HuH-7 (cell line): Measurements from ENCODE around the gene SLC26A11.
"Not testable (repeated sequence)": the region's sequence is repeated elsewhere in the genome, so short reads cannot be mapped to it uniquely, and the experiment has no call there.

Experiments used
- DNase-seq: peaks from one replicate; pipeline ENCODE4 v3.0.0; 2011; ENCODE audit warnings: low spot score

Gene SLC26A11

DNA sequence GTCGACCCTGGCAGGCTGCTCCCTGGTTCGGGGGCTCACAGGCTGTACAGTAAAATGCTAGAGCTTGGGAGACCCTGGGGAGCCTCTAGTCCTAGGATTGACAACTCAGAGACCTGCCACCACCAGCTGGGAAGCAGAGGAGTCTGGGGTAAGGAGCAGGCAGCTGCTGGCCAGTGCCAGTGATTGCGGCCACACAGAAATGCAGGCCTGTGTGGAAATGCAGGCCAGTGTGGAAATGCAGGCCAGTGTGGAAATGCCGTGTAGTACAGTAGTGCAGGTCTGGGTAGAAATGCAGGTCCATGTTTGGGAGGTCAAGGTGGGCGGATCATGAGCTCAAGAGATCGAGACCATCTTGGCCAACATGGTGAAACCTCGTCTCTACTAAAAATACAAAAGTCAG is 23.6 kb upstream of the SLC26A11 start:
- no peak for DNase-seq

DNA sequence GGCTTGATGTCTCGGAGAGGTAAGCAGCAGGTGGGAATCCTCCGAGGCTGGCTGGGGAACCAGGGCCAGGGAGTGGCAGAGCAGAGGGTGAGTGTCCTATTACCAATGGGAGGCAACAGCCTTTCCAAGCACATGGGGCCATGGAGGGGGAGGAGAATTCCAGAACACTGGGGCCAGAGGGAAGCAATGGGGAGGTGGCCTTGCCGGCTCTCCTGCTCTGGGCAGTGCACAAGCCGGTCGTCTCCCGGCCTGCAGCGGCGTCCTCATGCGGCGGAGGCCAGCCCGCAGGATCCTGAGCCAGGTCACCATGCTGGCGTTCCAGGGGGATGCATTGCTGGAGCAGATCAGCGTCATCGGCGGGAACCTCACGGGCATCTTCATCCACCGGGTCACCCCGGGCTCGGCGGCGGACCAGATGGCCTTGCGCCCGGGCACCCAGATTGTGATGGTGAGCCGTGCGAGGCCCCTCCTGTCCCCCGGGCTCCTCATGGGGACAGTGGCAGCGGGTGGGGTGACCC is 22.0 kb upstream of the SLC26A11 start:
- DNase-seq, result no peak

DNA sequence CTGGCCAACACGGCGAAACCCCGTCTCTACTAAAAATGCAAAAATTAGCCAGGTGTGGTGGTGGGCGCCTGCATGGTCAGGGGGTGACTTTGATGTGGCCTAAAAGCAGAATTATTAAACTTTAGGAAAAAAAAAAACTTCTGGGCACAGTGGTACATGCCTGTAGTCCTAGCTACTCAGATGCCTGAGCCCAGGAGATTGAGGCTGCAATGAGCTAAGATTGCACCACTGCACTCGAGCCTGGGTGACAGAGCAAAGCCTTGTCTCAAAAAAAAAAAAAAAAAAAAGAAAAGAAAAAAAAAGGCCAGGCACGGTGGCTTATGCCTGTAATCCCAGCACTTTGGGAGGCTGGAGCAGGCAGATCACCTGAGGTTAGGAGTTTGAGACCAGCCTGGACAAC is 20.9 kb upstream of the SLC26A11 start:
- not testable (repeated sequence) for DNase-seq

DNA sequence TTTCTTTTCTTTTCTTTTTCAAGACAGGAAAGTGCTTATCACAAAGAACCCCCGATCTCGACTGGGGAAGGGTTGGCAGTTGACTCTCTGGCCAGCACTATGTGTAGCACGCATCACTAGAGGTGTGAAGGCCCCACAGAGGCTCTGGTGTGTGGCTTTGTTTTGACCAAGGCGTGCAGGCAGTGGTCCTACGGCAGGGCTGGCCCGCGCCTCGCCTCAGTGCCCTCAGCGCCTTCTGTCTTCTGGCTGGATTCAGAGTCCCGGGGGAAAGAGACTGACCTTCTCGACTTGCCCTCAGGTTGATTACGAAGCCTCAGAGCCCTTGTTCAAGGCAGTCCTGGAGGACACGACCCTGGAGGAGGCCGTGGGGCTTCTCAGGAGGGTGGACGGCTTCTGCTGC is 18.8 kb upstream of the SLC26A11 start:
- no peak for DNase-seq

DNA sequence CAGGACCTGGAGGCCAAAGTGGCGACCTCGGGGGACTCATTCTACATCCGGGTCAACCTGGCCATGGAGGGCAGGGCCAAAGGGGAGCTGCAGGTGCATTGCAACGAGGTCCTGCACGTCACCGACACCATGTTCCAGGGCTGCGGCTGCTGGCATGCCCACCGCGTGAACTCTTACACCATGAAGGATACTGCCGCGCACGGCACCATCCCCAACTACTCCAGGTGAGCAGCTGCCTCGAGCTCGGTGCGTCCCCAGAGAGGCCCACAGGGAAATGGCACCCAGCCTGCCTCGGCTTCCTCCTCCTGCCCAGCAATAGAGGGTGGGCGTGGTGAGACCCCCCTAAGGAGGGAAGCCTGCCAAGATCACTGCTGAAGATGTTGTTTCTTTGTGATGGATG is 18.0 kb upstream of the SLC26A11 start:
- DNase-seq, result no peak

DNA sequence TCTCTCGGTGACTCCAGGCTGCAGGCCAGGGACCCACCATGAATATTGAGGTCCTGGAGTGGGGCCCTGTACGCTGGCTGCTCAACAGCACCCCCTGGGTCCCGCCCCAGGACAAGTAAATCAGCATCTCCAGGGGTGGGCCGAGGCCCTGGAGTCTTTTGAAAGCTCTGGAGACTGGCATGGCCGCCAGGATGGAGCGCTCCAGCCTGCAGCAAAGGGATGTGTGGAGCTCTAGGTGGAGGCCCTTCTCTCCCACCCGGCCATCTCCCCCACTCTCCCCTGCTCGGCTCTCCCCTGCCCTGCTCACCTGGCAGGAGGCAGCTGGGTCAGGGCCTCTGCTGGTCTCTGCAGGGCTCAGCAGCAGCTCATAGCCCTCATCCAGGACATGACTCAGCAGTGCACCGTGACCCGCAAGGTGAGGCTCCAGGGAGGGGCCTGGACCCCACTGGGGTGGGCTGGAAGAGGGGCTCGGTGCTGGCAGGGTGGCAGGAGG is 16.7 kb upstream of the SLC26A11 start:
- DNase-seq, result no peak

DNA sequence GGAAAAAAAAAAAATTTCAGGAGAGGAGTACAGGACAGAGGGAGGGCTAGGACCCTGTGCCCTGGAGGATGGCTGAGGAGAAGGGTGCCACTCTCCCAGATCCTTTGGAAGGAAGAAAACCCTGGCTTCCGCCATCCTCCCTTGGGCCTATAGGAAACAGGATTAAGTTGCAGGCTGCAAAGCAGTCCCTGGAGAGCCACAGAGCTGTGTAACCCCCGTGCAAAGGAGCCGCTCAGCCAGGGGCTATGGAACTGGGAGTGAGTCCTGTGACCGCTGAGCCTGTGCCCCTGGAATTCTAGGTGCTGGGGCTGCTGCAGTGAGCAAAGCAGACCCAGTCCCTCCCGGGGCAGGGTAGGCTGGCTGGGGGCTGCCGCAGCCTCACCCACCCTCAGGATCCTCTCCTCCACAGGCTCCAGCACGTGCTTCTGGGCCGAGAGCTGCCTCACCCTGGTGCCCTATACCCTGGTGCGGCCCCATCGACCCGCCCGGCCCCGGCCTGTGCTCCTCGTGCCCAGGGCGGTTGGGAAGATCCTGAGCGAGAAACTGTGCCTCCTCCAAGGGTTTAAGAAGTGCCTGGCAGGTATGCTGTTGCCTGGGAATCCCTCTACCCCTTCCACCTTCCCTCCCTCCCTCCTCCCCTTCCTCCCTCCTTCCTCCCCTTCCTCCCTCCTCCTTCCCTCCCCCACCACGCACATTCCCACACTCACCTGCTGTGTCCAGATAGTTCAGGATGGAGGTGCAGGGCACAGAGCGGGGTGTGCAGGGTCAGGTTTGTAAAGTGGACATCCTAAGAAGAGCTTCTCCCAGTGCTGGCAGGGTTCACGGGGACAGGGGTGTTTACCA is 15.4 kb upstream of the SLC26A11 start:
- DNase-seq, result no peak

DNA sequence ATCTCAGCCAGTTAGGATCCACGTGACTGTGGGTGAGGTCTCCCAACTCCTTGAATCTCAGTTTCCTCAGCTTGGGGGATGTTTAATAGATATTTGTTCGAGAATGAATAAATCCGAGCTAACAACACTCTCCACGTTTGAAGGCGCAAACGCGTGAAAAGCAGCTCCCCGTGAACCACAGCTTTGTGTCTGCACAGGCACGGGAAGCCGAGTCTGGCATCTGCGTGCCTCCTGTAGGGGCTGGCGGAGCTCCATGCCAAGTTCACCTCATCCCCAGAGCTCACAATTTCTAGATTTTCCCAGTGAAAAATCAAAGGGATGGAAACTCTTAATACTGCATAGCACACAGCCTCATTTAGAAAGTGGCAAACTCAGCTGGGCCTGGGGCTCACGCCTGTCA is 14.4 kb upstream of the SLC26A11 start:
- DNase-seq, result no peak

DNA sequence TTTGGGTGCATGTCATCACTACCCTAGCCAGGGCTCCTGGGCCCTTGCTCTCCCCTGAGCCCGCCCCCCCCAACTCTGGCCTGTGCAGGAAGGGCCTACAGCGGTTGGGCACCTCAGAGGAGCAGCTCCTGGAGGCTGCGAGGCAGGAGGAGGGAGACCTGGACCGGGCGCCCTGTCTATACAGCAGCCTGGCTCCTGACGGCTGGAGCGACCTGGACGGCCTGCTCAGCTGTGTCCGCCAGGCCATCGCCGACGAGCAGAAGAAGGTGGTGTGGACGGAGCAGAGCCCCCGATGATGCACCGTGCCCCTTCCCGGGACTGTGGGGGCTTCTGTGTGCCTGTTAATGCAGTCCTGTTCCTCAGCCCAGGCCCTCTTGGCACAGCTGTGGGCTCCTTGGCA is 12.2 kb upstream of the SLC26A11 start:
- DNase-seq, result no peak

DNA sequence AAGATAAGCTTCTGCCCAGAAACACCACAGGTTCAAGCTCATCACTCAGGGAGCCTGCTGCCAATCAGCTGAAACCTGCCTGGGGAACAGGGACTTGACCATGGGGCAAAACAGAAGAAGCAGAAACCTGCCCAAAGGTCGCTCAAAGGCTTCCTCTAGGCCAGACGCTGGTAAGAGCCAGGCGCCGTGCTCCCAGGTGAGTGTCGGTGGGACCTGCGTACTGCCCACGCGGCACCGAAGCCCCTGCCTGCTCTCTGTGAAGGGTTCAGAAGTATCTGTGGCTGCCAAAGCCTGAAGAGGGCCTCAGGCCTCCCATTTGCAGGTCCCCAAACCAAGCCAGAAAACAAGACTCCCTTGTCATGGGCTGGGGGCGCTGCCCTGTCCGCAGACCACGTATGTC is 10.5 kb upstream of the SLC26A11 start:
- no peak for DNase-seq

DNA sequence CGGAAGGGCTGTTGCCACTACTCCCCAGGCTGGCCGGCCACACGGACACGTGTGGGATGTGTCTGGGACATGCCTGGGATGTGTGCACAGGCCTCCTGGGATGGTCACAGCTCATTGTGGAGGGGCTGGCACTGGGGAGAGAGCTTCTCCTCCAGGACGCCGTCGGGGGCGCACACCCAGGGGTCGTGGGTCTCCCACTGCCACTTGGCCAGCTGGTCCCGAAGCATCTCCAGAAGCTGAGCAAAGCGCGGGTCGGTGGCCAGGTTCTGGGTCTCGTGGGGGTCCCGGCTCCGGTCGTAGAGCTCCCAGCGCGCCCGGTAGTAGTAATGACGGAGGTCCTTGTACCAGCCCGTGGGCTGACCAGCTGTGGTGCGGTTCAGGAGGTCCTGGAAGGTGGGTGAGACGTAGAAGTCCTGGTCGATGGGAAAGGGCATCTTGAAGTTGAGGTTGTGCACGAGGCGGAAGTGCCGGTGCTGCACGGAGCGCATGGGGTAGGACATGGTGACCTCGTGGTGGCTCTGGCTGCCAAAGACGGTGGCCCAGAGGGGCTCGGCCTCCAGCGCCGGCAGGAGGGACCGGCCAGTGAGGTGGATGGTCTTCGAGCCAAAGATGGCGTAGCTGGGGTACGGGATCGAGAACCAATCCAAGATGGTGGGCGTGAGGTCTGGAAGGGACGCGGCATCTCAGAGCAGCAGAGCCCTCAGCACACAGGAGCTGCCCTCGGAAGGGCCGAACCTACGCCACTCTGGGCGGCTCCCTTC is 9.7 kb upstream of the SLC26A11 start:
- no peak for DNase-seq

DNA sequence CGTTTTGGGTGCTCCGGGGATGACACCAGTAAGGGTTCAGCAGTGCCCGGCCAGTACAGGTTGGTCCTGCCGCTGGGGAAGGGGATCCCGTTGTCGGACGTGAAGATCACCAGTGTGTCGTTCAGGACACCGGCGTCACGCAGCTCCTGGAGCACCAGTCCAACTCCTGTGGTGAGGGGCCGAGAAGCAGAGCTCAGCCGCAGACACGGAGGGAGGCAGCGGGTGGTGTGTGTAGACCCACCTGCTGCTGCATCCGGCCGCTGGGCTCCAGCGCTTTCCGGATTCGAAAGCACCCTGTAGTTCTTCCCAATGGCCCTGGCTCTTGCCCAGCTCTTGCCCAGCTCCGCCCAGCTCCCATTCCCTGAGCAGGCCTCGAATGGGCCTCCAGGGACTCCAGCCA is 8.1 kb upstream of the SLC26A11 start:
- no peak for DNase-seq

DNA sequence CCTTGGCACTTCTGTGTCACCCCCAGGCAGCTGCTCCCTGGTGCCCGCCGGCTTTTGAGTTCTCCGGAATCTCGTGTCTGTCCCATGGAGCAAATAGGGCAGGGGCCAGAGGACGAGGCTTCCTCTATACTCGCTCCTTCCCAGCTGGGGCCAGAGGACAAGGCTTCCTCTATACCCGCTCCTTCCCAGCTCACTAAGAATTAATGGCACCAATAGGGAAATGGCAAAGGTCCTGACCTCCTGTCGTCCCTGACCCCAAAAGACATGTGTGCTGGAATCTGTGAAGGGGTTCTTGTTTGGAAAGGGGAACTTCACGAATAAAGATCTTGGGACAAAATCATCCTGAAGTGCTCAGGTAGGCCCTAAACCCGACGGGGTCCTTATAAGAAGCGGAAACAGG is 7.7 kb upstream of the SLC26A11 start:
- DNase-seq, result no peak

DNA sequence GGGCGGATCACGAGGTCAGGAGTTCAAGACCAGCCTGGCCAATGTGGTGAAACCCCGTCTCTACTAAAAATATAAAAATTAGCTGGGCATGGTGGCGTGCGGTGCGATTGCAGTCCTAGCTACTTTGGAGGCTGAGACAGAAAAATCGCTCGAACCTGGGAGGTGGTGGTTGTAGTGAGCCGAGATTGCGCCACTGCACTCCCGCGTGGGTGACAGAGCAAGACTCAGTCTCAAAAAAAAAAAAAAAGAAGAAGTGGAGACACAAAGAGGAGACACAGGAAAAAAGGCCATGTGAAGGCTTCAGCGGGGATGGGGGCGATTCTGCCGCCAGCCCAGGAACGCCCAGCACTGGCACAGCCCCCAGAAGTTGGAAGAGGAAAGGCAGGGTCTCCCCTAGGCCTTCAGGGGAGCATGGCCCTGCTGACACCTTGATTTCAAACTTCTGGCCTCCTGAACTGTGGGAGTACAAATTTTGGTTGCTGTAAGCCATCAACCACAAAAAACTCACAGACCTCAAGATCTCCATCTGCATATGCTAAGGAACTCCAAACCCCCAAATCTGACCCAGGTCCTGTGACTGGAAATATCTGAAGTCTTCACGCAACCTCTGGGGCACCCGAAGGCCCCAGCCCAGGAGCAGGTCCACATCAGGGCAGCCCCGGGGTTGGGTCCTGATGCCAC is 7.1 kb upstream of the SLC26A11 start:
- no peak for DNase-seq

DNA sequence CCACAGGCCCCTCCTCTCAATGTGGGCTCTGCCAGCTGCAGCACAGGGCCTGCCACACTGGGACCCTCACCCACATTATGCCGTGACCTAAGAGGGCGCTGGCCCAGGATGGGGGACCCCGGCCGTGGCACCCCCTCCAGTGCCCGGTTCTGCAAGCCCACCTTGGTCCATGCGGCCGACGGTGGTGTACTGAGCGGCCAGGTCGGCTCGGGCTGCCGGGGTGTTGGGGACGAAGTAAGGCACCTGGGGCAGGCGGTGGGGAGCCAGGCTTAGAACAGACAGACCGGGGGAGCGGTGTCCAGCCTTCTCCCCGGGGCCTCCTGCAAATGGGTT is 6.6 kb upstream of the SLC26A11 start:
- no peak for DNase-seq

DNA sequence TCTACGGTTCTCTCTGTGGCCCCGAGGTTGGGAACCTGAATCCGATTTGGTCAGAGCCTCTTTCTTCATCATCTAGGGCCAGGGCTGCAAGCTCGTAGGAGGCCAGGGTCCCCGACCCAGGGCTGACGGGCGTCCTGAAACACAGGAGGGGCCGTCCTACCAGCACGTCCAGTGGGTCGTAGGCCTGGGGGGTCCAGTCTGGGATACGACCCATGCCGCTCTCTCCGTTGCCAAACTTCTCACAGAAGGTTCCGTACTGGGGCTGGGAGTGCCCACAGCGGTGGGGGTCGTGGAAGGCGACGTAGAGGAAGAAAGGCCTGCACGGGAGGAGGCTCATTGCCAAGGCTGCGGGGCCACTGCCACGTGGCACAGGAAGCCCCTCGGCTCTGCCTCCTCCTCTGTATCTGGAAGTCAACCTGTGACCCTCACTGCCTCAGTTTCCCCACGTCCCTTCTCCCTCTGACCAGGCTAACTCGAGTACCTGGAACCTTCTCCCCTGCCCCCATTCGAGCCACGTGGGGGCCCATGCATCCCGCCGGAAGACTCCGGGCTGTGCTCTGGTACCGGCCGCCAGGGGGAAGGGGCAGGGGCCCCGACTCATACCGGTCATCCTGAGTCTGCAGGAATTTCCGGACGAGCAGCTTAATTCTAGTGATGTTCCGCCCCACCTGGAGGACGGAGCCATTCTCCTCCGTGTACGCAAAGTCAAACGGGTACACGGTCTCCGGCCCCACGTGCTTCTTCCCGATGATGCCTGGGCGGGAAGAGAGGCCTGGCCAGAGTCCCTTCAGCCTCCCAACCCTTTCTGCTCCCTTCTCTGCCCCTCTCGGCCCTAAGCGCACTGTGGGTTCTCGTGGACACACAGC is 6.0 kb upstream of the SLC26A11 start:
- DNase-seq, result no peak

DNA sequence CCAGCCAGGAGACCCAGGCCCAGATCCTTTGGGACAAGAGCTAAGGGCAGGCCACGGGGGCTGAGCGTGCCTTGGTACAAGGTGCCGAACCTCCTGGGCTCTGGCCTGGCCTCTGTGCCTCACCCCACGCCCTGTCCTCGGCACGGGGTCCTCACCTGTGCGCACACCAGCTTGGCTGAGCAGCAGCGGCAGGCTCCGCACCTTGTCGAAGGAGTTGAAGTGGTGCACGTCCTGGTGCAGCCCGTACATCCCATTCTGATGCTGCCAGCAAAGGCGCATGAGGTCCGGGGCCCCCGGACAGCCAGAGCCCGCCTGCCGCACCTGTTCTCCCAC is 5.4 kb upstream of the SLC26A11 start:
- no peak for DNase-seq

DNA sequence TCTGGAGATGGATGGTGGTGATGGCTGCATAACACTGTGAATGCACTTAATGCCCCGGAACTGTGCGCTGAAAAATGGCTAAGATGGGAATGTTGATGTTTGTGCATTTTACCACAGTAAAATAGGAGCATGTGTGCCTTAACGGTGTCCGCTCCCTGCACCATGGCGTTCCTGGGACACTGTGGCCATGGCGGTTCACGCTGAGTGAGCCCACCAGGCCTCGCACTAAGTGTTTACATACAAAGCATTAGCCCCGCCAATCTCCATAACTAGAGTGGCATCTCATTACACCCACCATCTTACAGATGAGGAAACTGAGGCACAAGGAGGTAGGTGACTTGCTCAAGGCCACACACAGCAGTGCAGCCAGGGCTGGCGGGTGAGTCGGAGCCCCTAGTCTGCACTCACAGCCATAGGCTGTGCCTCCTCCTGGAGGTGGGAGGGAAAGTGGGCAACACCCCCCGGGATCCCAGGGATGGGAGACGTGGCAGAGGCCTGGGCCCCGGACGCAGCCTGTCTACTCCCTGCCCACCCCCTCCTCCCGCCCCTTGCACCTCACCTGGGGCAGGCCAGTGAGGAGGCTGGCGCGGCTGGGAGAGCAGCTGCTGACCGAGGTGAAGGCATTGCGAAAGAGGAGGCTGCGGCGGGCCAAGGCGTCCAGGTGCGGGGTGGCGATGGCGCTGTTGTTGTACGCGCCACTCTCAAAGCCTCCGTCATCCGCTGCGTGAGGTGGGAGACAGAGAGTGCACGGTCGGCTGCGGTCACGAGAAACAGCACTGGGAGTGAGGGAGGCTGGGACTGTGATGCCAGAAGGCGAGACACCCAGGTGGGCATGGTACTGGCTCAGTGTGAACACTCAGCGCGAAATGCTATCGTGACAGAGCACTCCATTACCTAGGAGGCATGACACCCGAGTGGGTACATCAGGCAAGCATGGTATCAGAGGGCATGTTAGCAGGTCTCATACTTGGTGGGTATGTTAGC is 3.5 kb upstream of the SLC26A11 start:
- no peak for DNase-seq

DNA sequence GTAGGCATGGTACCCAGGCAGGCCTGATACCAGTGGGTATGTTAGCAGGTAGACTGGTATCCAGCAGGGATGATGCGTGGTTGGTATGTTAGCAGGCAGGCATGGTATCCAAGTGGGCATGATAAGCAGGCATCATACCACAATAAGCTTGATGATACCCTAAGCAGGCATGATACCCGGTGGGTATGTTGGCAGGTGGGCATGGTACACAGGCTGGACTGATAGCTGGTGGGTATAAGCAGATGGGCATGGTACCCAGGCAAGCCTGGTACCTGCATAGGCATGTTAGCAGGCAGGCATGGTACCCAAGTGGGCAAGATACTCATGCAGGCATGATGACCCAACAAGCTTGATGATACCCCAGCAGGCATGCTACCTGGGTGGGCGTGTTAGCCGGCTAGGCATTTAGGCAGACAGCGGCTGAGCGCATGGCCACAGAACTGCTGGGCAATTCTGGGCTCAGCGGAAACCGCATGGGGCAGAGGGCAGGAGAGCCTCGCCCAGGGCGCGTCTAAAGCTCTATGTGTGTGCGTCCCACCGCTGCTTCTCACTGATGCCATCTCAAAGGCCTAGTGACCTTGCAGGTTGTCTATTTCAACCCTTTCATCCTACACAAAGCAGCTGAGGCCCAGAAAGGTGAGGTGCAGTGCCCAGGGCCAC is 2.4 kb upstream of the SLC26A11 start:
- no peak for DNase-seq

DNA sequence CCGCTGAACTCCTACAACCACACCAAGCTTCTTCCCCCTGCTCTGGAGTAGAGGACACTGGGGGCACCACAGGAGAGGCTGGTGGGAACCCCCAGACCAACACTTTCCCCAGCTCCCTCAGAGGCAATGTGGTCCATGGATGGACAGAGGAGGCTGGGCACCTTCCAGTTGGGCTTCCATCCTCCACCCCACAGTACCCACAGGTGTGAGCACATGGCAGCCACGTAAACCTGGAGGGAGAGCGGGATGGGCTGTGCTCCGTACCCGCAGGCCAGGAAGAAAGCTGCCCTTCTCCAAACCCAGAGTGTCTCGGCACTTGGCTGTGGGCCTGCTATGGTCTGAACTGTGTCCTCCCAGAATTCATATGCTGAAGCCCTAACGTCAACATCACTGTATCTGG is 1.8 kb upstream of the SLC26A11 start:
- DNase-seq, result no peak
